ENCODE data around the gene KRTAP5-7. TPM values are rescaled to one million over a fixed set of nuclear protein-coding genes. Genes with fewer than 3 reads are reported as not detected.

The KRTAP5-7 gene
- total and polyA plus RNA-seq, 2 of the 8 experiments (the other 6 are each of a cell fraction or from before 2014, with no cell fraction given), result not detected

GRCh38 chr11:71491940-71492339 lies 35.1 kb upstream of the KRTAP5-7 start (continued):
- TF ChIP-seq, protein P1, sequence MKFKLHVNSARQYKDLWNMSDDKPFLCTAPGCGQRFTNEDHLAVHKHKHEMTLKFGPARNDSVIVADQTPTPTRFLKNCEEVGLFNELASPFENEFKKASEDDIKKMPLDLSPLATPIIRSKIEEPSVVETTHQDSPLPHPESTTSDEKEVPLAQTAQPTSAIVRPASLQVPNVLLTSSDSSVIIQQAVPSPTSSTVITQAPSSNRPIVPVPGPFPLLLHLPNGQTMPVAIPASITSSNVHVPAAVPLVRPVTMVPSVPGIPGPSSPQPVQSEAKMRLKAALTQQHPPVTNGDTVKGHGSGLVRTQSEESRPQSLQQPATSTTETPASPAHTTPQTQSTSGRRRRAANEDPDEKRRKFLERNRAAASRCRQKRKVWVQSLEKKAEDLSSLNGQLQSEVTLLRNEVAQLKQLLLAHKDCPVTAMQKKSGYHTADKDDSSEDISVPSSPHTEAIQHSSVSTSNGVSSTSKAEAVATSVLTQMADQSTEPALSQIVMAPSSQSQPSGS (IDR thresholded peaks at IDR 0.05; ENCODE audit: low read length), result no peak
